GM12878 (cell line): Measurements from ENCODE around the gene CREB3L4. TPM values are rescaled to one million over a fixed set of nuclear protein-coding genes. Genes with fewer than 3 reads are reported as not detected.

ENCODE experiments used
- ATAC-seq: fragments of 200-7000 bp; cut with Tn5 transposase; 3 replicates; pipeline ENCODE4 v1.9.1; 2020; ENCODE audit warnings: mild to moderate bottlenecking, moderate library complexity
- BruUV-seq: library from RNA; stranded (reverse); fragments of 400-500 nt; replicated peaks from 2 replicates; lab custom pipeline; 2021; lab: Mats Ljungman, UMichigan
- CTCF ChIA-PET: fragments of 300-600 bp; sonication (Branson Sonifier 250); formaldehyde crosslinking; extraction: SDS; loops from one replicate; lab custom pipeline; 2021; ENCODE audit warnings: inconsistent platforms; lab: Yijun Ruan, JAX
- POLR2A ChIA-PET: fragments of 350-600 bp; formaldehyde crosslinking; extraction: SDS; loops from one replicate; lab custom pipeline; 2021; ENCODE audit warnings: inconsistent platforms; lab: Charles Lee
- RAD21 ChIA-PET: fragments of 300-600 bp; sonication (Branson Sonifier 250); formaldehyde crosslinking; loops from one replicate; lab custom pipeline; 2023; ENCODE audit warnings: antibody characterized with exemption; ENCODE audit not compliant: unreplicated experiment; lab: Charles Lee
- SMC1A ChIA-PET: fragments of 300-600 bp; sonication (Branson Sonifier 250); formaldehyde crosslinking; loops from one replicate; lab custom pipeline; 2023; ENCODE audit not compliant: unreplicated experiment, uncharacterized antibody; lab: Charles Lee
- DNase-seq: peaks from one replicate; pipeline ENCODE4 v3.0.0-alpha.2; 2011; ENCODE audit warnings: low read depth, low spot score
- FAIRE-seq: peaks from 3 replicates; lab custom pipeline; 2011; peaks lifted over from hg19 to GRCh38; lab: Jason Lieb, UNC
- H2AFZ ChIP-seq: 2 replicates; pipeline ENCODE4 v1.6.0; 2011; ENCODE audit warnings: low read depth, low read length, control low read depth; ENCODE audit not compliant: control insufficient read depth
- H3K27ac ChIP-seq: 2 replicates; pipeline ENCODE4 v1.5.1; 2011; ENCODE audit warnings: control low read depth; ENCODE audit not compliant: control insufficient read depth, insufficient read depth
- H3K27me3 ChIP-seq, 2 experiments: replicated peaks in 1 of 2; 2 replicates each; pipeline versions ENCODE4 v1.6.0 to v1.6.1; 2011; ENCODE audit warnings: low read length in 1 of 2; ENCODE audit not compliant: control insufficient read depth in 2 of 2, insufficient read depth in 2 of 2
- H3K36me3 ChIP-seq, 2 experiments: 2 replicates each; pipeline ENCODE4 v1.5.1; 2011; ENCODE audit warnings: low read length in 1 of 2; ENCODE audit not compliant: control insufficient read depth in 2 of 2, insufficient read depth in 2 of 2
- H3K4me1 ChIP-seq: 2 replicates; pipeline ENCODE4 v1.6.1; 2011; ENCODE audit warnings: mild to moderate bottlenecking, low read length, moderate library complexity, mixed read lengths; ENCODE audit not compliant: control insufficient read depth, insufficient read depth
- H3K4me2 ChIP-seq: 2 replicates; pipeline ENCODE4 v1.6.0; 2011; ENCODE audit warnings: control low read depth; ENCODE audit not compliant: control insufficient read depth, insufficient read depth
- H3K4me3 ChIP-seq: fragments of 200-600 bp; sonication (generic); 2 replicates; pipeline ENCODE4 v1.5.1; 2016
- H3K79me2 ChIP-seq: 2 replicates; pipeline ENCODE4 v1.6.0; 2011; ENCODE audit warnings: low read length; ENCODE audit not compliant: control insufficient read depth, insufficient read depth
- H3K9ac ChIP-seq: 2 replicates; pipeline ENCODE4 v1.8.0; 2011; ENCODE audit warnings: low read length, control low read depth, mixed read lengths; ENCODE audit not compliant: control insufficient read depth, insufficient read depth
- H3K9me3 ChIP-seq: replicated peaks from 3 replicates; pipeline ENCODE4 v1.5.1; 2011; ENCODE audit warnings: mild to moderate bottlenecking, low read length; ENCODE audit not compliant: control insufficient read depth, insufficient read depth
- H4K20me1 ChIP-seq: 2 replicates; pipeline ENCODE4 v1.6.0; 2011; ENCODE audit not compliant: control insufficient read depth, insufficient read depth
- CBX3 ChIP-seq: fragments of 200-600 bp; sonication (generic); IDR thresholded peaks from 2 replicates; pipeline ENCODE4 v1.6.1; 2016; ENCODE audit warnings: low read depth, borderline replicate concordance
- CREM ChIP-seq: IDR thresholded peaks from 2 replicates; pipeline ENCODE4 v1.6.1; 2014; ENCODE audit warnings: antibody characterized with exemption, low read depth
- JUNB ChIP-seq: IDR thresholded peaks from 2 replicates; pipeline ENCODE4 v1.6.1; 2016; ENCODE audit warnings: antibody characterized with exemption, mild to moderate bottlenecking
- MEF2B ChIP-seq: fragments of 450-650 bp; IDR thresholded peaks from 2 replicates; pipeline ENCODE4 v1.6.1; 2018; ENCODE audit warnings: mild to moderate bottlenecking, moderate library complexity; ENCODE audit not compliant: partially characterized antibody, poor library complexity, severe bottlenecking
- MLLT1 ChIP-seq: fragments of 450-650 bp; IDR thresholded peaks from 2 replicates; pipeline ENCODE4 v1.6.1; 2016; ENCODE audit warnings: mild to moderate bottlenecking
- ZNF24 ChIP-seq: fragments of 450-650 bp; IDR thresholded peaks from 2 replicates; pipeline ENCODE4 v1.6.1; 2017; ENCODE audit warnings: antibody characterized with exemption, mild to moderate bottlenecking
- ZNF384 ChIP-seq: IDR thresholded peaks from 2 replicates; pipeline ENCODE4 v1.6.1; 2012; ENCODE audit warnings: low read depth, mild to moderate bottlenecking, low read length, improper control_type of control experiment, borderline replicate concordance
- WGBS: methylation state at CpG from one replicate; pipeline ENCODE4 v1.1.6; 2016; ENCODE audit warnings: low lambda C conversion rate; ENCODE audit not compliant: insufficient replicate concordance, insufficient coverage; ENCODE audit errors: missing lambda C conversion rate; 5-methylcytosine and 5-hydroxymethylcytosine counted together
- in situ Hi-C: fragments of 300-500 bp; cut with MboI; formaldehyde crosslinking; loops from 9 replicates; pipeline ENCODE4 v1.14.3; 2018; ENCODE audit warnings: mixed read lengths
- intact Hi-C: fragments of 100-400 bp; cut with micrococcal nuclease; formaldehyde crosslinking; loops from one replicate; pipeline ENCODE4 v1.14.2; 2022; ENCODE audit not compliant: unreplicated experiment
- polyA plus RNA-seq, 11 experiments: library from polyadenylated mRNA; depleted of rRNA in 4 of 11; unstranded in 6 of 11; stranded (reverse) in 5 of 11; fragments of >200 nt; fragmentation: Nextera tagmentation in 4 of 11; fragmentation: Illumina TruSeq in 1 of 11; extraction: Ambion mirVana in 4 of 11; extraction: Trizol in 1 of 11; gene quantifications; 1 replicate in 1 of 11; 2 replicates in 10 of 11; pipeline versions ENCODE4 v1.2.1 to v1.2.3, GENCODE V29; 2011 to 2016; ENCODE audit warnings: inconsistent platforms in 2 of 11, missing spikeins in 2 of 11, low read depth in 1 of 11
- total RNA-seq, 4 experiments: library from RNA; depleted of rRNA in 3 of 4; stranded (reverse); fragments of >200 nt in 3 of 4; fragmentation: Illumina TruSeq in 1 of 4; extraction: Trizol in 1 of 4; gene quantifications; 2 replicates each; pipeline versions ENCODE4 v1.2.1 to v1.2.3, GENCODE V29; 2013 to 2021
- TF ChIP-seq, protein P1 (sequence below): fragments of 450-650 bp; IDR thresholded peaks from 2 replicates; pipeline ENCODE4 v1.6.1; 2016; ENCODE audit warnings: mild to moderate bottlenecking, moderate library complexity, borderline replicate concordance

CREB3L4 gene
- total and polyA plus RNA-seq, 10 of the 15 experiments (the other 5 are each of a cell fraction or from before 2014, with no cell fraction given) = 9.7 to 14.0 (median 12.1) TPM

DNA sequence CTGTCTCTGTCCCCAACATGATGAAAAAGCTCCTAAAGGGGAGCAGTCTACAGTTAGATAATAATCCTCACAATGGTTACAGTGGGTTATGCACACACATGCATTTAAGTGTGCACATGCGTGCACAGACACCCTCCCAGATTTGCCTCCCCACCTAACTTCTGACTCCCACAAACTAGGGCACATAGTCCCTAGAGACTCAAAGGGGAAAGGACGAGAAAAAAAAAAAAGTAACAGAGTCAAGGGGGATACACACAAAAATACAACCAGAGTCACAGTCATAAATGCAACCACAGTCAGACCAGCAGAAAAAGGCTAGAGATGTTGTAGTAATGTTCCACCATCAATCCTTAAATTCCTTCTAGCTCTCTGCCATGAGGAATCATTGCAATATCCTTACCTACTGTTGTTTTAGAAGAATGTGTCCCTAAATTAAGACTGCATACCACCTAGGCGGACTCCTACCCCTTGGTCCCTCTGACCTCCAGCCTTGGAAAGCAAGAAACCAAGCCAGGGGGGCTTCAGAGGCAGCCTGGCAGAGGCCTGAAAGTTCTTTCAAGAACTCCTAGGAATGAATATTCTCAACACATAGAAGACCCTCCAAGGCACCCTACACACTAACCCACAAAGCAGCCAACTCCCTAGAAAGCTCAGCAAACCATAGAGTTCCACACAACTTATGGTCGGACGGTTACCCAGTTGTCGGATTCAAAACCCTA, 10.5 kb upstream of the CREB3L4 start:
- no TSS peak for BruUV-seq

DNA sequence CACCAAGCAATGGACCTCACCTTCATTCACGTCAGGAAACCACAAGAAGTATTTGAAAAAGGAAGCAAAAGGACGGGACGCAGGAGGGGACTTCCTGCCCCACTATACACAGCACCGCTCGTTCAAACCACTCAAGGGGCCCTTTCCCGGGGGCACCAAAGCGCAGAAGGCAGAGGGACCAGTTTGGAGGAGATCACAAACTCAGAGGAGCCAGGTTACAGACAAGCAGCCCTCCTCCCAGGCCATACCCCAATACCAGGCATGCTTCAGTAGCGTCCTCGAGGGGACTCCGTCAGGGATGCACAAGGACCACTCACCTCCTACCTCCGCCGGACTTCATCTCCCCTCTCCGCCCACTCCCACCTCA, 10.0 kb upstream of the CREB3L4 start:
- WGBS = 1% methylated on average over 13 of the region's 13 CpGs
- peaks cover 14% of the 10 kb centered on the region; the same call in 1 of the 2 replicates for H3K4me1 ChIP-seq
- intact Hi-C loops = no loop called here
- TF ChIP-seq, protein P1, sequence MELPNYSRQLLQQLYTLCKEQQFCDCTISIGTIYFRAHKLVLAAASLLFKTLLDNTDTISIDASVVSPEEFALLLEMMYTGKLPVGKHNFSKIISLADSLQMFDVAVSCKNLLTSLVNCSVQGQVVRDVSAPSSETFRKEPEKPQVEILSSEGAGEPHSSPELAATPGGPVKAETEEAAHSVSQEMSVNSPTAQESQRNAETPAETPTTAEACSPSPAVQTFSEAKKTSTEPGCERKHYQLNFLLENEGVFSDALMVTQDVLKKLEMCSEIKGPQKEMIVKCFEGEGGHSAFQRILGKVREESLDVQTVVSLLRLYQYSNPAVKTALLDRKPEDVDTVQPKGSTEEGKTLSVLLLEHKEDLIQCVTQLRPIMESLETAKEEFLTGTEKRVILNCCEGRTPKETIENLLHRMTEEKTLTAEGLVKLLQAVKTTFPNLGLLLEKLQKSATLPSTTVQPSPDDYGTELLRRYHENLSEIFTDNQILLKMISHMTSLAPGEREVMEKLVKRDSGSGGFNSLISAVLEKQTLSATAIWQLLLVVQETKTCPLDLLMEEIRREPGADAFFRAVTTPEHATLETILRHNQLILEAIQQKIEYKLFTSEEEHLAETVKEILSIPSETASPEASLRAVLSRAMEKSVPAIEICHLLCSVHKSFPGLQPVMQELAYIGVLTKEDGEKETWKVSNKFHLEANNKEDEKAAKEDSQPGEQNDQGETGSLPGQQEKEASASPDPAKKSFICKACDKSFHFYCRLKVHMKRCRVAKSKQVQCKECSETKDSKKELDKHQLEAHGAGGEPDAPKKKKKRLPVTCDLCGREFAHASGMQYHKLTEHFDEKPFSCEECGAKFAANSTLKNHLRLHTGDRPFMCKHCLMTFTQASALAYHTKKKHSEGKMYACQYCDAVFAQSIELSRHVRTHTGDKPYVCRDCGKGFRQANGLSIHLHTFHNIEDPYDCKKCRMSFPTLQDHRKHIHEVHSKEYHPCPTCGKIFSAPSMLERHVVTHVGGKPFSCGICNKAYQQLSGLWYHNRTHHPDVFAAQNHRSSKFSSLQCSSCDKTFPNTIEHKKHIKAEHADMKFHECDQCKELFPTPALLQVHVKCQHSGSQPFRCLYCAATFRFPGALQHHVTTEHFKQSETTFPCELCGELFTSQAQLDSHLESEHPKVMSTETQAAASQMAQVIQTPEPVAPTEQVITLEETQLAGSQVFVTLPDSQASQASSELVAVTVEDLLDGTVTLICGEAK = peak; percentile 62; the same call in 1 of the 2 replicates
- peak; percentile 79; the same call in 1 of the 2 replicates for TF ChIP-seq MLLT1
- no peak for TF ChIP-seq CBX3
- TF ChIP-seq CREM = peak; percentile 52; the same call in 1 of the 2 replicates

More for the DNA sequence above, 10.5 kb upstream of the CREB3L4 start:
- ChIA-PET CTCF (interaction anchor here (0.9 to 5.0 kb wide), 6 partner anchors 9 to 160 kb away, joined by 3 to 27 read pairs (median 6); partner anchors contain the start of genes CREB3L4, DENND4B, JTB and RAB13), RAD21 (interaction anchor here (1.1 to 2.2 kb wide), 5 partner anchors 10 to 135 kb away, joined by 3 to 10 read pairs (median 7); partner anchors contain the start of genes CREB3L4, DENND4B and JTB), POLR2A (interaction anchor here (0.7 to 5.5 kb wide), 8 partner anchors 9 to 358 kb away, joined by 3 to 38 read pairs (median 6); partner anchors contain the start of genes CREB3L4, DENND4B, GATAD2B and JTB), SMC1A (interaction anchor here (0.8 to 6.9 kb wide), 11 partner anchors 8 to 288 kb away, joined by 3 to 31 read pairs (median 4); partner anchors contain the start of genes CREB3L4 and RAB13)
- H3K4me1 ChIP-seq = peaks cover 12% of the 10 kb centered on the region; the same call in 1 of the 2 replicates
- no peak for ATAC-seq
- intact Hi-C loops = no loop called here
- H3K36me3 ChIP-seq = peaks cover 24 to 27% of the 10 kb centered on the region in 2 experiments
- H3K27me3 ChIP-seq = no peaks in the 10 kb centered on the region
- peak overlapping the region; percentile 64 for H3K9ac ChIP-seq
- FAIRE-seq = no peak
- WGBS = 1% methylated on average over 6 of the region's 6 CpGs
- H4K20me1 ChIP-seq = peaks cover 12% of the 10 kb centered on the region; the same call in 1 of the 2 replicates
- H3K79me2 ChIP-seq = peaks cover 64% of the 10 kb centered on the region
- H2AFZ ChIP-seq = peak overlapping the region; percentile 10; the same call in 1 of the 2 replicates
- in situ Hi-C loops = no loop called here
- no peaks in the 10 kb centered on the region for H3K9me3 ChIP-seq
- peak overlapping the region; percentile 96 for H3K4me2 ChIP-seq
- H3K4me3 ChIP-seq = peak overlapping the region; percentile 89
- no peak for DNase-seq
- peak overlapping the region; percentile 93 for H3K27ac ChIP-seq
- peak; percentile 72 for TF ChIP-seq MEF2B
- no peak for TF ChIP-seq ZNF24
- 0 out of 2 replicates have a peak, but pooled peaks have one; percentile 14 for TF ChIP-seq JUNB
- peak; percentile 57; the same call in 1 of the 2 replicates for TF ChIP-seq ZNF384

More for the DNA sequence above, 10.0 kb upstream of the CREB3L4 start:
- peaks cover 12% of the 10 kb centered on the region; the same call in 1 of the 2 replicates for H4K20me1 ChIP-seq
- H3K4me2 ChIP-seq = peak overlapping the region; percentile 96
- peak overlapping the region; percentile 93 for H3K27ac ChIP-seq
- H3K36me3 ChIP-seq = peaks cover 19 to 27% of the 10 kb centered on the region in 2 experiments
- CTCF ChIA-PET = interaction anchor here (1.1 to 5.0 kb wide), 2 partner anchors 11 to 29 kb away, joined by 5 to 27 read pairs; partner anchors contain the start of genes DENND4B and RAB13
- peaks cover 69% of the 10 kb centered on the region for H3K79me2 ChIP-seq
- ATAC-seq = peak; percentile 55
- POLR2A ChIA-PET = interaction anchor here (0.7 to 5.5 kb wide), 6 partner anchors 9 to 246 kb away, joined by 4 to 38 read pairs (median 8); partner anchors contain the start of genes CREB3L4, DENND4B, GATAD2B and JTB
- DNase-seq = no peak
- no peaks in the 10 kb centered on the region for H3K9me3 ChIP-seq
- RAD21 ChIA-PET = interaction anchor here (1.5 to 2.2 kb wide), 3 partner anchors 9 to 20 kb away, joined by 7 to 10 read pairs (median 8); partner anchors contain the start of genes CREB3L4, DENND4B and JTB
- peak; percentile 52 for FAIRE-seq
- BruUV-seq = TSS peak; percentile 38
- H3K4me3 ChIP-seq = peak overlapping the region; percentile 89
- peak overlapping the region; percentile 64 for H3K9ac ChIP-seq
- SMC1A ChIA-PET = interaction anchor here (1.3 to 6.9 kb wide), 4 partner anchors 8 to 29 kb away, joined by 3 to 31 read pairs (median 6); partner anchors contain the start of genes CREB3L4 and RAB13
- H3K27me3 ChIP-seq = no peaks in the 10 kb centered on the region
- in situ Hi-C loops = no loop called here
- H2AFZ ChIP-seq = peak overlapping the region; percentile 38; the same call in 1 of the 2 replicates
